BLaER1 treated with 17β-estradiol and CSF1 and Interleukin-3, amounts not matched to agents 10 nM and 100 nM (cell line): Measurements from ENCODE around the gene ABCC4.

Experiments
- H3K27ac ChIP-seq, 11 experiments: shearing (Covaris generic); formaldehyde crosslinking; 2 replicates each; pipeline ENCODE4 v1.8.1; 2022
- H3K27me3 ChIP-seq, 11 experiments: shearing (Covaris generic); formaldehyde crosslinking; 2 replicates each; pipeline ENCODE4 v1.8.1; 2022
- H3K36me3 ChIP-seq, 11 experiments: shearing (Covaris generic); formaldehyde crosslinking; 2 replicates each; pipeline ENCODE4 v1.8.1; 2022
- H3K4me1 ChIP-seq, 10 experiments: shearing (Covaris generic); formaldehyde crosslinking; 2 replicates each; pipeline ENCODE4 v1.8.1; 2022
- H3K4me2 ChIP-seq, 11 experiments: shearing (Covaris generic); formaldehyde crosslinking; 2 replicates each; pipeline ENCODE4 v1.8.1; 2022
- H3K4me3 ChIP-seq, 10 experiments: shearing (Covaris generic); formaldehyde crosslinking; 2 replicates each; pipeline ENCODE4 v1.8.1; 2022
- H3K9ac ChIP-seq, 11 experiments: shearing (Covaris generic); formaldehyde crosslinking; 2 replicates each; pipeline ENCODE4 v1.8.1; 2022
- H3K9me3 ChIP-seq, 11 experiments: shearing (Covaris generic); formaldehyde crosslinking; replicated peaks in 1 of 11; 2 replicates each; pipeline ENCODE4 v1.8.1; 2022
- H4K20me1 ChIP-seq, 11 experiments: shearing (Covaris generic); formaldehyde crosslinking; 2 replicates each; pipeline ENCODE4 v1.8.1; 2022
- Cebpa-rat ChIP-seq, 11 experiments: shearing (Covaris generic); IDR thresholded peaks; 2 replicates each; pipeline ENCODE4 v1.8.1; 2022

Gene ABCC4

GRCh38 chr13:95246292-95247082 lies 54.8 kb downstream of the ABCC4 start:
- Histone ChIP-seq H3K27me3 (no peaks in the 10 kb centered on the region), H3K27ac (no peak overlapping the region), H3K4me2 (peak overlapping the region in 1 of 11 experiments; percentile 13; a peak in 1 of 22 replicates), H3K9ac (no peak overlapping the region), H3K36me3 (peaks cover 8 to 52% (median 31%) of the 10 kb centered on the region in 11 experiments), H4K20me1 (peaks cover 0 to 25% (median 0%) of the 10 kb centered on the region in 11 experiments; a peak in 4 of 22 replicates), H3K9me3 (no peaks in the 10 kb centered on the region; a peak in 1 of 22 replicates), H3K4me3 (no peak overlapping the region), H3K4me1 (peaks cover 0 to 22% (median 11%) of the 10 kb centered on the region in 10 experiments; a peak in 12 of 20 replicates)
- TF ChIP-seq Cebpa-rat (IDR thresholded peaks at IDR 0.05), result no peak

- Histone ChIP-seq H3K9ac (no peak overlapping the region), H3K27me3 (no peaks in the 10 kb centered on the region), H3K36me3 (peaks cover 8 to 61% (median 34%) of the 10 kb centered on the region in 11 experiments), H3K4me2 (peak overlapping the region in 6 of 11 experiments; percentile 2 to 44 (median 20); a peak in 7 of 22 replicates), H3K27ac (no peak overlapping the region; a peak in 1 of 22 replicates), H3K9me3 (no peaks in the 10 kb centered on the region; a peak in 1 of 22 replicates), H3K4me1 (peaks cover 0 to 22% (median 11%) of the 10 kb centered on the region in 10 experiments; a peak in 12 of 20 replicates), H4K20me1 (peaks cover 0 to 23% (median 0%) of the 10 kb centered on the region in 11 experiments; a peak in 4 of 22 replicates), H3K4me3 (no peak overlapping the region)
- TF ChIP-seq Cebpa-rat (IDR thresholded peaks at IDR 0.05), result no peak
Observed at GRCh38 chr13:95245071-95245470, 56.2 kb downstream of the ABCC4 start.

DNA sequence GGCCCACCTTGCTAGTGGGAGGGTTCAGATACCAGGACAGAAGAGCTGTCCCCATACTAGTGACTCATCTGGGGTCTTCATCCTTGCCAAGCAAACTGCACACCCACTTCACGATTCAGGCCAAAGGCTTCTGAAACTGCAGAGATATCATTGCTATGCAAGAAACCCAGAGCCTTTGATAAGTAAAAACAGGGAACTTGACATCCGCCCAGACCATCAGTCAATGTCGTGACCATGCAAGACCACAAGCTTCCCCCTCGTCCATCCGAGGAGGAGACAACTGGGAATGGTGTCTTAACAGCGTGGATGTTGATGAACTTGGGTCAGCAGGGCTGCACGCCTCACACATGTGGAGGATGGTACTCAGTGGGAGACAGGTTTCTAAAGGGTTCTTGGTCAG lies 58.0 kb downstream of the ABCC4 start:
- Histone ChIP-seq H3K27me3 (no peaks in the 10 kb centered on the region), H4K20me1 (peaks cover 0 to 12% (median 0%) of the 10 kb centered on the region in 11 experiments; a peak in 1 of 22 replicates), H3K36me3 (peaks cover 8 to 67% (median 34%) of the 10 kb centered on the region in 11 experiments), H3K27ac (no peak overlapping the region), H3K9ac (no peak overlapping the region), H3K4me2 (no peak overlapping the region), H3K4me3 (no peak overlapping the region), H3K9me3 (no peaks in the 10 kb centered on the region; a peak in 1 of 22 replicates), H3K4me1 (peaks cover 0 to 33% (median 12%) of the 10 kb centered on the region in 10 experiments; a peak in 14 of 20 replicates)
- TF ChIP-seq Cebpa-rat (IDR thresholded peaks at IDR 0.05), result no peak

DNA sequence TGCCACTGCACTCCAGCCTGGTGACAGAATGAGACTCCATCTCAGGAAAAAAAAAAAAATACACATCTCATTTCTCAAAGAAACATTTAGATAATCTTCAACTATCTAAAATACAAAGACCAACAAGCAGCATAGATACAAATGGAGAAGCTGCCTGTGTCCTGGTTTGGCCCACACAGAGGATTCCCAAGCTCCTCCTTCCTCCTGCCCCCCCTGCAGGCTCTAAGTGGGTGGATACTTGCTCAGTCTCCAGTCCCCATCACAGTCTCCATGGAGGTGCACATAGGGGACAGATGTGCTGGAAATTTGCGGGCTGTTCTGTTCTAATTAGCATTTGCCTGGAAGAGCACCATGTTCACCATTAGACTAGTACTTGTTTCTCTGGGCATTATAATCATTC lies 59.9 kb downstream of the ABCC4 start:
- H3K4me1 ChIP-seq, result peaks cover 0 to 30% (median 9%) of the 10 kb centered on the region in 10 experiments; a peak in 14 of 20 replicates
- peaks cover 0 to 7% (median 0%) of the 10 kb centered on the region in 11 experiments; a peak in 1 of 22 replicates for H4K20me1 ChIP-seq
- no peak overlapping the region for H3K4me2 ChIP-seq
- no peak overlapping the region for H3K27ac ChIP-seq
- no peak overlapping the region for H3K4me3 ChIP-seq
- no peaks in the 10 kb centered on the region; a peak in 1 of 22 replicates for H3K9me3 ChIP-seq
- H3K9ac ChIP-seq, result no peak overlapping the region
- no peaks in the 10 kb centered on the region for H3K27me3 ChIP-seq
- H3K36me3 ChIP-seq, result peaks cover 7 to 68% (median 33%) of the 10 kb centered on the region in 11 experiments
- no peak for TF ChIP-seq Cebpa-rat (IDR thresholded peaks at IDR 0.05)

DNA sequence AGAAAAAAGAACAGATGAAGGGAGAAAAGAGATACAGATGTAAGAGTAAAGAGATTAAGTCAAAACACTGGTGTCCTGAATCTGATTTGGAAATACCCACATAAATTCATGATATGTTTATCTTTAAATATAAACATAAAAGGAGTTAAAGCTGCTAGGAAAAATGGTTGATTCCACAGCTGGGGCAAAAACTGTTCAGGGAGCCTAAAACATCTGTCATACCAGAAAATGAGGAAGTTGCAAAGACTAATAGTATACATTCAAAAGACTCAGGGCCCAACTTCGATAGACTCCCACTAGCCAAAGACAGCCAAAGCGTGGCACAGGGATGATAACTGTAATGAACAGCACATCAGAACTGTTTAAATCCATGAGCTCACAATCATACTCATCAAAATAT lies 62.0 kb downstream of the ABCC4 start:
- H3K4me2 ChIP-seq, result peak overlapping the region in 2 of 11 experiments; percentile 14 to 23; a peak in 2 of 22 replicates
- H3K36me3 ChIP-seq, result peaks cover 7 to 69% (median 39%) of the 10 kb centered on the region in 11 experiments; a peak in 21 of 22 replicates
- no peaks in the 10 kb centered on the region for H3K27me3 ChIP-seq
- H3K27ac ChIP-seq, result peak overlapping the region in 2 of 11 experiments; percentile 24 to 55; a peak in 2 of 22 replicates
- H3K4me1 ChIP-seq, result peaks cover 0 to 17% (median 0%) of the 10 kb centered on the region in 10 experiments; a peak in 6 of 20 replicates
- H3K4me3 ChIP-seq, result no peak overlapping the region
- H3K9ac ChIP-seq, result no peak overlapping the region
- TF ChIP-seq Cebpa-rat (IDR thresholded peaks at IDR 0.05), result no peak
- peaks cover 0 to 19% (median 0%) of the 10 kb centered on the region in 11 experiments; a peak in 1 of 22 replicates for H4K20me1 ChIP-seq
- H3K9me3 ChIP-seq, result no peaks in the 10 kb centered on the region

DNA sequence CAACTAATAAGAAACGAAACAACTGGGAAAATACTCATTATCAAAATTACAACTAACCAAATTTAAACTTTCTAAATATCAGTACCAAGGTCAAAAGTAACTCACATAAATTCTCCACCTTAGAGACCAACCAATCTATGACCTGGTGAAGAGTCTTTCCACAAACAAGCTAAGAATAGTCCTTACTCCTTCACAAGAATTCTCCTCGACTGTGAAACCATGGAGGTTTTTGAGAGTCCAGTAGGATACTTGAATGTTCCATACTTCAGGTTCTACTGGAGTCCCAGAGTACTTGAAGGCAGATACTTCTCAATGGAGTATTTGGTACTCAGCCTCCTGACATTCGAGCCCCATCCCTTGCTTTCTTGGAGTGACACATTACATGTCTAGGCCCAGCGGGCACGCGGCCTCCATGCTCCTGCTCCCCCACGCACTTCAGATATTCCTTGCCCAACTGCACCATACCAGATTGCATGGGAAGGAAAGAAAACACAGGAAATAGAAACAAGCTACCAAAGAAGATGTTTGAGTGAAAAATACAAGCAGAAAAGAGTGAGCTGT lies 63.9 kb downstream of the ABCC4 start:
- H3K9ac ChIP-seq, result no peak overlapping the region
- H3K27ac ChIP-seq, result no peak overlapping the region
- H4K20me1 ChIP-seq, result peaks cover 0 to 12% (median 0%) of the 10 kb centered on the region in 11 experiments; a peak in 1 of 22 replicates
- no peak overlapping the region for H3K4me2 ChIP-seq
- no peak for TF ChIP-seq Cebpa-rat (IDR thresholded peaks at IDR 0.05)
- no peaks in the 10 kb centered on the region for H3K9me3 ChIP-seq
- peaks cover 7 to 64% (median 44%) of the 10 kb centered on the region in 11 experiments; a peak in 20 of 22 replicates for H3K36me3 ChIP-seq
- peaks cover 0 to 11% (median 0%) of the 10 kb centered on the region in 10 experiments; a peak in 6 of 20 replicates for H3K4me1 ChIP-seq
- no peaks in the 10 kb centered on the region for H3K27me3 ChIP-seq
- no peak overlapping the region for H3K4me3 ChIP-seq

- H3K27ac ChIP-seq, result no peak overlapping the region
- H3K4me1 ChIP-seq, result peaks cover 0 to 11% (median 0%) of the 10 kb centered on the region in 10 experiments; a peak in 6 of 20 replicates
- TF ChIP-seq Cebpa-rat (IDR thresholded peaks at IDR 0.05), result no peak
- no peaks in the 10 kb centered on the region for H3K9me3 ChIP-seq
- H3K9ac ChIP-seq, result no peak overlapping the region
- peaks cover 7 to 70% (median 45%) of the 10 kb centered on the region in 11 experiments; a peak in 20 of 22 replicates for H3K36me3 ChIP-seq
- H3K4me3 ChIP-seq, result no peak overlapping the region
- H4K20me1 ChIP-seq, result peaks cover 0 to 12% (median 0%) of the 10 kb centered on the region in 11 experiments; a peak in 1 of 22 replicates
- no peaks in the 10 kb centered on the region for H3K27me3 ChIP-seq
- no peak overlapping the region for H3K4me2 ChIP-seq
Observed at GRCh38 chr13:95236774-95237173, 64.5 kb downstream of the ABCC4 start.

DNA sequence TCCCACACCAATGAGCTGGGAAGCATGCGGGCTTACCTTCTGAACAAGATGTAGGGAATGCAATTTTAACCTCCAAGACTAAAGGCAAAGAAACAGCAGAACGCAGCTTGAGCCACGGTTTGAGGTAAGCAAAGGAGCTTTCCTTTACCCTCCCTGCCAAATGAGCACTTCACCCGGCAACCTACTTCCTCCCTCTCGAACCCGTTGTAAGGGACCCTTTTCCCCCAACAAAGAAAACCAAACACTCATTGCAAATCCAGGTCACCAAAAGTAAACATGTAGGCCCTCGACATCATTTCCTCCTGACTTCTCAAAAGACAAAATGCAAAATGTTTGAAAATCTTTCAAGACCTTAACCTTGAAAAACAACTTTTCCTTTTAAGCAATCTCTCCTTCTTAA lies 65.3 kb downstream of the ABCC4 start:
- Histone ChIP-seq H3K4me3 (no peak overlapping the region), H3K27me3 (no peaks in the 10 kb centered on the region), H3K27ac (no peak overlapping the region), H4K20me1 (peaks cover 0 to 12% (median 0%) of the 10 kb centered on the region in 11 experiments; a peak in 1 of 22 replicates), H3K4me2 (no peak overlapping the region), H3K9ac (no peak overlapping the region), H3K36me3 (peaks cover 7 to 70% (median 45%) of the 10 kb centered on the region in 11 experiments; a peak in 21 of 22 replicates), H3K9me3 (no peaks in the 10 kb centered on the region), H3K4me1 (peaks cover 0 to 11% (median 0%) of the 10 kb centered on the region in 10 experiments; a peak in 6 of 20 replicates)
- TF ChIP-seq Cebpa-rat (IDR thresholded peaks at IDR 0.05), result no peak
